ENCODE results near the gene GALR3. TPM values are rescaled to one million over a fixed set of nuclear protein-coding genes. Genes with fewer than 3 reads are reported as not detected.

GALR3 gene
- total and polyA plus RNA-seq, 2 of the 4 experiments (the other 2 are of a cell fraction), result not detected

- peak; percentile 7 for DNase-seq
- H3K18ac ChIP-seq (ENCODE audit: low read depth, low read length), result no peak overlapping the region
- no peak overlapping the region for H2BK5ac ChIP-seq (ENCODE audit: low read depth, low read length, poor library complexity, severe bottlenecking)
- BruUV-seq (replicated peaks), result no TSS peak
- H2AK5ac ChIP-seq (ENCODE audit: low read depth, low read length), result no peak overlapping the region
- intact Hi-C loops (cut with micrococcal nuclease), result loop anchor here (5.0 kb wide), 1 partner anchor 324 kb away; no protein-coding TSS in a partner anchor
- H2BK120ac ChIP-seq (ENCODE audit: low read depth, low read length), result no peak overlapping the region
- CTCF ChIA-PET, result no interaction called here
- in situ Hi-C loops (cut with MboI; ENCODE audit: low sequenced_read_pairs), result no loop called here
- H3K4ac ChIP-seq (ENCODE audit: low read depth, low read length), result no peak overlapping the region
- H2AFZ ChIP-seq (replicated peaks; ENCODE audit: low read length, poor library complexity), result no peak overlapping the region
- no peak overlapping the region for H3K23ac ChIP-seq (ENCODE audit: low read depth, low read length)
- no peak overlapping the region for H4K8ac ChIP-seq (ENCODE audit: low read depth in 2 of 2, low read length in 2 of 2)
- H2BK15ac ChIP-seq (ENCODE audit: low read depth, low read length), result no peak overlapping the region
- no peaks in the 10 kb centered on the region for H3K9me3 ChIP-seq (ENCODE audit: control insufficient read depth, insufficient read depth, low read length)
- TF ChIP-seq MAFK (IDR thresholded peaks at IDR 0.05; ENCODE audit: low read depth, low read length) (no peak), CEBPB (IDR thresholded peaks at IDR 0.05; ENCODE audit: low read depth, low read length) (no peak), RAD21 (IDR thresholded peaks at IDR 0.05; ENCODE audit: low read length) (no peak), NFE2L2 (IDR thresholded peaks at IDR 0.05; ENCODE audit: low read depth, low read length) (no peak), MAZ (IDR thresholded peaks at IDR 0.05; ENCODE audit: borderline replicate concordance, low read depth, low read length) (no peak), FOS (IDR thresholded peaks at IDR 0.05; ENCODE audit: low read depth, low read length) (no peak), RFX5 (IDR thresholded peaks at IDR 0.05; ENCODE audit: low read depth, low read length) (no peak), POLR2A (IDR thresholded peaks at IDR 0.05; ENCODE audit: low read depth, low read length) (no peak), CHD1 (IDR thresholded peaks at IDR 0.05; ENCODE audit: low read depth, low read length) (no peak), USF2 (IDR thresholded peaks at IDR 0.05; ENCODE audit: low read depth, low read length) (no peak), CTCF (conservative IDR thresholded peaks at IDR 0.05; ENCODE audit: low read depth, low read length) (no peak)
- H3K79me1 ChIP-seq (ENCODE audit: low read depth in 1 of 2, low read length in 2 of 2), result peaks cover 33 to 53% of the 10 kb centered on the region in 2 experiments
- H3K4me3 ChIP-seq (ENCODE audit: insufficient read depth, low read depth, low read length), result no peak overlapping the region
- H4K5ac ChIP-seq (ENCODE audit: low read depth, low read length), result no peak overlapping the region
- no peak overlapping the region for H2BK20ac ChIP-seq (ENCODE audit: low read depth, low read length)
- no peak overlapping the region for H3K56ac ChIP-seq (ENCODE audit: extremely low read depth, insufficient read depth, low read length)
- H3K4me2 ChIP-seq (ENCODE audit: low read depth, low read length), result no peak overlapping the region
- ATAC-seq (ENCODE audit: low read depth), result no peak
- dilution Hi-C loops (cut with HindIII; ENCODE audit: low sequenced_read_pairs, unreplicated experiment), result no loop called here
- no peak overlapping the region for H3K14ac ChIP-seq (replicated peaks; ENCODE audit: low read depth, low read length)
- 80% methylated on average over 2 of the region's 7 CpGs; no CpG with 5 or more reads in 1 of the 2 experiments for WGBS, 2 experiments (ENCODE audit: extremely low coverage in 2 of 2, insufficient read length in 1 of 2)
- peaks cover 9% of the 10 kb centered on the region for H4K20me1 ChIP-seq (ENCODE audit: insufficient read depth, low read length)
- POLR2A ChIA-PET (ENCODE audit: unreplicated experiment), result no interaction called here
- no peak overlapping the region for H4K91ac ChIP-seq (ENCODE audit: insufficient read depth, low read depth, low read length)
- peaks cover 58% of the 10 kb centered on the region for H3K36me3 ChIP-seq (ENCODE audit: control insufficient read depth, insufficient read depth, low read length)
- no peaks in the 10 kb centered on the region for H3K27me3 ChIP-seq (ENCODE audit: control insufficient read depth, insufficient read depth, low read length)
- H2AK9ac ChIP-seq (replicated peaks; ENCODE audit: low read depth, low read length, poor library complexity), result no peak overlapping the region
- peaks cover 5% of the 10 kb centered on the region for H3K4me1 ChIP-seq (ENCODE audit: control insufficient read depth, insufficient read depth, low read length)
- H3K27ac ChIP-seq (ENCODE audit: insufficient read depth, low read length), result no peak overlapping the region
- no peaks in the 10 kb centered on the region for H3K9me1 ChIP-seq (ENCODE audit: insufficient read depth, low read length)
- H3K9ac ChIP-seq (ENCODE audit: low read depth, low read length), result no peak overlapping the region; the same call in 1 of the 2 replicates
Measured at GRCh38 chr22:37860796-37861421, 37.7 kb downstream of the GALR3 start.

Measured in IMR-90 (cell line).